RWPE2 (cell line): ENCODE data around the gene INPP5B.
"Not testable (repeated sequence)": the region's sequence is repeated elsewhere in the genome, so short reads cannot be mapped to it uniquely, and the experiment has no call there.

Source experiments
- ATAC-seq: fragments of 200-7000 bp; cut with Tn5 transposase; 3 replicates; pipeline ENCODE4 v1.9.1; 2021; ENCODE audit warnings: low read depth
- DNase-seq: peaks from one replicate; pipeline ENCODE4 v3.0.0-alpha.2; 2020; ENCODE audit warnings: low spot score
- H3K27ac ChIP-seq: fragments of 450-650 bp; 2 replicates; pipeline ENCODE4 v1.5.1; 2017; ENCODE audit warnings: mild to moderate bottlenecking; ENCODE audit not compliant: poor library complexity, severe bottlenecking
- H3K27me3 ChIP-seq: fragments of 250-450 bp; sonication (Bioruptor Pico); 2 replicates; pipeline ENCODE4 v1.5.1; 2021; ENCODE audit warnings: mild to moderate bottlenecking, moderate library complexity; ENCODE audit not compliant: insufficient read depth, poor library complexity, severe bottlenecking
- H3K36me3 ChIP-seq: fragments of 250-450 bp; sonication (Bioruptor Pico); 2 replicates; pipeline ENCODE4 v1.5.1; 2020; ENCODE audit warnings: low read depth, mild to moderate bottlenecking, moderate library complexity
- H3K4me1 ChIP-seq: fragments of 250-450 bp; sonication (Bioruptor Pico); 2 replicates; pipeline ENCODE4 v1.5.1; 2021; ENCODE audit warnings: mild to moderate bottlenecking, moderate library complexity; ENCODE audit not compliant: insufficient read depth, poor library complexity, severe bottlenecking
- H3K4me3 ChIP-seq: fragments of 250-450 bp; sonication (Bioruptor Pico); 2 replicates; pipeline ENCODE4 v1.5.1; 2021; ENCODE audit warnings: mild to moderate bottlenecking, moderate library complexity; ENCODE audit not compliant: severe bottlenecking
- H3K9me3 ChIP-seq: fragments of 250-450 bp; sonication (Bioruptor Pico); 2 replicates; pipeline ENCODE4 v1.5.1; 2021; ENCODE audit warnings: mild to moderate bottlenecking, moderate library complexity; ENCODE audit not compliant: severe bottlenecking
- TF ChIP-seq, protein P1 (sequence below): fragments of 450-650 bp; IDR thresholded peaks from one replicate; pipeline ENCODE4 v1.5.1; 2017; ENCODE audit warnings: mild to moderate bottlenecking, moderate library complexity; ENCODE audit not compliant: poor library complexity, severe bottlenecking

Gene INPP5B

DNA sequence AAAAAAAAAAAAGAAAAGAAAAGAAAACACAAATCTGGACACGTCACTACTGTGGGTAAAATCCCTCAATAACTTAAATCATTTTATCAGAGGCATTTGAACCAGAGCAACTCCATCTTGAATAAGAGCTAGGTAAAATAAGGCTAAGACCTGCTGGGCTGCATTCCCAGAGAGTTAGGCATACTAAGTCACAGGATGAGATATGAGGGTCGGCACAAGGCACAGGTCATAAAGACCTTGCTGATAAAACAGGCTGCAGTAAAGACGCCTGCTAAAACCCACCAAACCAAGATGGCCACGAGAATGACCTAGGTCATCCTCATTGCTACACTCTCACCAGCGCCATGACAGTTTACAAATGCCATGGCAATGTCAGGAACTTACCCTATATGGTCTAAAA, 43.9 kb downstream of the INPP5B start:
- DNase-seq (no peak), ATAC-seq (no peak)
- H3K4me1 ChIP-seq: peaks cover 11% of the 10 kb centered on the region
- H3K4me3 ChIP-seq: no peak overlapping the region
- no peak overlapping the region for H3K27ac ChIP-seq
- TF ChIP-seq, protein P1, sequence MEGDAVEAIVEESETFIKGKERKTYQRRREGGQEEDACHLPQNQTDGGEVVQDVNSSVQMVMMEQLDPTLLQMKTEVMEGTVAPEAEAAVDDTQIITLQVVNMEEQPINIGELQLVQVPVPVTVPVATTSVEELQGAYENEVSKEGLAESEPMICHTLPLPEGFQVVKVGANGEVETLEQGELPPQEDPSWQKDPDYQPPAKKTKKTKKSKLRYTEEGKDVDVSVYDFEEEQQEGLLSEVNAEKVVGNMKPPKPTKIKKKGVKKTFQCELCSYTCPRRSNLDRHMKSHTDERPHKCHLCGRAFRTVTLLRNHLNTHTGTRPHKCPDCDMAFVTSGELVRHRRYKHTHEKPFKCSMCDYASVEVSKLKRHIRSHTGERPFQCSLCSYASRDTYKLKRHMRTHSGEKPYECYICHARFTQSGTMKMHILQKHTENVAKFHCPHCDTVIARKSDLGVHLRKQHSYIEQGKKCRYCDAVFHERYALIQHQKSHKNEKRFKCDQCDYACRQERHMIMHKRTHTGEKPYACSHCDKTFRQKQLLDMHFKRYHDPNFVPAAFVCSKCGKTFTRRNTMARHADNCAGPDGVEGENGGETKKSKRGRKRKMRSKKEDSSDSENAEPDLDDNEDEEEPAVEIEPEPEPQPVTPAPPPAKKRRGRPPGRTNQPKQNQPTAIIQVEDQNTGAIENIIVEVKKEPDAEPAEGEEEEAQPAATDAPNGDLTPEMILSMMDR: no peak
- no peaks in the 10 kb centered on the region for H3K36me3 ChIP-seq
- H3K9me3 ChIP-seq: no peaks in the 10 kb centered on the region
- no peaks in the 10 kb centered on the region for H3K27me3 ChIP-seq

DNA sequence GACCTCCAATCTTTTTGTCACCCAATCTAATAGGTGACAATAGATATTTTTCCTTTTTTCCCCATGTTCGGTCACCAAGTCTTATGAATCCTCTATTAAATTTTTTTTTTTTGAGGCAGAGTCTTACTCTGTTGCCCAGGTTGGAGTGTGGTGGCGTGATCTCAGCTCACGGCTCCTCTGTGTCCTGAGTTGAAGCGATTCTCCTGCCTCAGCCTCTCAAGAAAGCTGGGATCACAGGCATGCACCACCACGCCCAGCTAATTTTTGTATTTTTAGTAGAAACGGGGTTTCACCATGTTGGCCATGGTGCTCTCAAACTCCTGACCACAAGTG, 45.0 kb downstream of the INPP5B start:
- H3K27me3 ChIP-seq: no peaks in the 10 kb centered on the region
- no peak overlapping the region for H3K27ac ChIP-seq
- ATAC-seq: no peak
- no peak overlapping the region for H3K4me3 ChIP-seq
- TF ChIP-seq, protein P1: no peak
- no peaks in the 10 kb centered on the region for H3K9me3 ChIP-seq
- no peaks in the 10 kb centered on the region for H3K36me3 ChIP-seq
- DNase-seq: no peak
- no peaks in the 10 kb centered on the region for H3K4me1 ChIP-seq

GRCh38 chr1:37901191-37901892, 45.5 kb downstream of the INPP5B start:
- Histone ChIP-seq H3K27me3 (no peaks in the 10 kb centered on the region), H3K36me3 (no peaks in the 10 kb centered on the region), H3K4me1 (no peaks in the 10 kb centered on the region), H3K9me3 (no peaks in the 10 kb centered on the region), H3K4me3 (no peak overlapping the region), H3K27ac (no peak overlapping the region)
- no peak for ATAC-seq
- TF ChIP-seq, protein P1: no peak
- no peak for DNase-seq

DNA sequence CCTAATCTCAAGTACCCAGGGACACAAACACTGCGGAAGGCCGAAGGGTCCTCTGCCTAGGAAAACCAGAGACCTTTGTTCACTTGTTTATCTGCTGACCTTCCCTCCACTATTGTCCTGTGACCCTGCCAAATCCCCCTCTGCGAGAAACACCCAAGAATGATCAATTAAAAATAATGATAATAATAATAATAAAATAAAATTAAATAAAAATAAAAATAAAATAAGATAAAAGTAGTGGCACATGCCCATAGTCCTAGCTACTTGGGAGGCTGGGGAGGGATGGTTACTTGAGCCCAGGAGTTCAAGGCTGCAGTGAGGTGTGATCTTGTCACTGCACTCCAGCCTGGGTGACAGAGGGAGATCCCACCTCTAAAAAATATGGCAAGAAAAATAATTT, 49.3 kb downstream of the INPP5B start:
- DNase-seq, H3K27me3 ChIP-seq, H3K4me3 ChIP-seq, H3K9me3 ChIP-seq, ATAC-seq, H3K4me1 ChIP-seq, H3K27ac ChIP-seq, H3K36me3 ChIP-seq: not testable (repeated sequence)

DNA sequence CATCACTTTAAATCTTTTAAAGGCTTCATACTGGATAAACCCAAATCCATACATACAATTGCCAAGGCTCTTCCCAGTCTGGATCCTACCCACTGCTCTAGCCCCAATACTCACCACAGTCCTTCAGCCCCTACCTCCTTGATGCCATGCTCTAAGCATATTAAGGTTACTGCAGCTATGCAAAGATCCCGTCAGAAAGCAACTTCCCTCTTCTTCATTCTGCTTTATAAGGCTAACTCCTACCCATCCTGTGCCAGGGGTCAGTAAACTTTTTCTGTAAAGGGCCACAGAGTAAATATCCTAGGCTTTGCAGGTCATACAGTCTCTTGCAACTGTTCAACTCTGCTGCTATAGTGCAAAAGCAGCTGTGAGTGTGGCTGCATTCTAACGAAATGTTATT, 53.2 kb downstream of the INPP5B start:
- DNase-seq (no peak), ATAC-seq (no peak)
- Histone ChIP-seq H3K9me3 (no peaks in the 10 kb centered on the region), H3K27me3 (no peaks in the 10 kb centered on the region), H3K27ac (no peak overlapping the region), H3K36me3 (peaks cover 10% of the 10 kb centered on the region), H3K4me3 (no peak overlapping the region), H3K4me1 (no peaks in the 10 kb centered on the region)
- TF ChIP-seq, protein P1: no peak
